NCI-H524 treated with DMSO at 0.1 percent for 48 hours (cell line): ENCODE results near the gene COA4.
"Not testable (repeated sequence)": the region's sequence is repeated elsewhere in the genome, so short reads cannot be mapped to it uniquely, and the experiment has no call there.

Experiments used
- DNase-seq: peaks from one replicate; lab custom pipeline; 2025; lab: John Stamatoyannopoulos, UW

Gene COA4

GRCh38 chr11:73876424-73877310, at the start of gene COA4, which contains the start of gene PAAF1:
TSS of gene COA4 (minus strand) at chr11:73876846. CDS start at chr11:73873378, 3,468 bp downstream.
TSS of gene PAAF1 (plus strand) at chr11:73876999. CDS start at chr11:73877022, 23 bp downstream.
- DNase-seq = peak; percentile 95

- no peak for DNase-seq
Measured at GRCh38 chr11:73921180-73921579, 44.5 kb upstream of the COA4 start.

GRCh38 chr11:73916435-73916834, 39.8 kb upstream of the COA4 start:
- DNase-seq = no peak

GRCh38 chr11:73914284-73914683, 37.6 kb upstream of the COA4 start:
- DNase-seq = no peak

GRCh38 chr11:73913472-73913871, 36.8 kb upstream of the COA4 start:
- no peak for DNase-seq

GRCh38 chr11:73912026-73912425, 35.4 kb upstream of the COA4 start:
- DNase-seq = no peak

- DNase-seq = no peak
Measured at GRCh38 chr11:73907191-73907590, 30.5 kb upstream of the COA4 start.

- DNase-seq = no peak
Measured at GRCh38 chr11:73902303-73902702, 25.7 kb upstream of the COA4 start.

- no peak for DNase-seq
Measured at GRCh38 chr11:73894725-73895335, 18.2 kb upstream of the COA4 start.

GRCh38 chr11:73893041-73893440, 16.4 kb upstream of the COA4 start:
- no peak for DNase-seq

- no peak for DNase-seq
Measured at GRCh38 chr11:73889536-73889935, 12.9 kb upstream of the COA4 start.

- no peak for DNase-seq
Measured at GRCh38 chr11:73889019-73889418, 12.4 kb upstream of the COA4 start.

GRCh38 chr11:73888244-73888643, 11.6 kb upstream of the COA4 start:
- no peak for DNase-seq

GRCh38 chr11:73883856-73884255, 7.2 kb upstream of the COA4 start:
- DNase-seq = no peak

- DNase-seq = not testable (repeated sequence)
Measured at GRCh38 chr11:73880449-73880848, 3.8 kb upstream of the COA4 start.

- DNase-seq = no peak
Measured at GRCh38 chr11:73878771-73879170, 2.1 kb upstream of the COA4 start.

GRCh38 chr11:73875840-73876239, 806 bp downstream of the COA4 start:
- DNase-seq = no peak

GRCh38 chr11:73875380-73875779, 1.3 kb downstream of the COA4 start:
- no peak for DNase-seq

- DNase-seq = no peak
Measured at GRCh38 chr11:73872749-73873357, 3.8 kb downstream of the COA4 start.

GRCh38 chr11:73870261-73870660, 6.4 kb downstream of the COA4 start:
- no peak for DNase-seq

GRCh38 chr11:73869332-73869949, 7.2 kb downstream of the COA4 start:
- DNase-seq = no peak

GRCh38 chr11:73866586-73866996, 10.1 kb downstream of the COA4 start:
- no peak for DNase-seq
